HEK293T (cell line): Measurements from ENCODE around the gene PTPRG.

Experiments used
- BHLHE40 ChIP-seq: fragments of 450-650 bp; IDR thresholded peaks from 2 replicates; pipeline ENCODE4 v1.6.1; 2016; ENCODE audit warnings: mild to moderate bottlenecking, moderate library complexity, borderline replicate concordance
- CTBP1 ChIP-seq: fragments of 450-650 bp; IDR thresholded peaks from 2 replicates; pipeline ENCODE4 v1.6.1; 2016; ENCODE audit warnings: borderline replicate concordance
- FOXK2 ChIP-seq: fragments of 450-650 bp; IDR thresholded peaks from 2 replicates; pipeline ENCODE4 v1.6.1; 2016; ENCODE audit warnings: mild to moderate bottlenecking
- FOXM1 ChIP-seq: fragments of 450-650 bp; IDR thresholded peaks from 2 replicates; pipeline ENCODE4 v1.6.1; 2017; ENCODE audit warnings: mild to moderate bottlenecking, borderline replicate concordance
- LEF1 ChIP-seq: fragments of 450-650 bp; IDR thresholded peaks from 2 replicates; pipeline ENCODE4 v1.6.1; 2017; ENCODE audit warnings: mild to moderate bottlenecking, borderline replicate concordance
- NFRKB ChIP-seq: fragments of 450-650 bp; IDR thresholded peaks from 2 replicates; pipeline ENCODE4 v1.6.1; 2016; ENCODE audit warnings: mild to moderate bottlenecking, moderate library complexity
- SP1 ChIP-seq: fragments of 450-650 bp; IDR thresholded peaks from 2 replicates; pipeline ENCODE4 v1.6.1; 2017
- SUZ12 ChIP-seq: fragments of 450-650 bp; IDR thresholded peaks from 2 replicates; pipeline ENCODE4 v1.6.1; 2016; ENCODE audit warnings: mild to moderate bottlenecking
- TF ChIP-seq, protein P1 (sequence below): fragments of 450-650 bp; IDR thresholded peaks from 2 replicates; pipeline ENCODE4 v1.6.1; 2016

DNA sequence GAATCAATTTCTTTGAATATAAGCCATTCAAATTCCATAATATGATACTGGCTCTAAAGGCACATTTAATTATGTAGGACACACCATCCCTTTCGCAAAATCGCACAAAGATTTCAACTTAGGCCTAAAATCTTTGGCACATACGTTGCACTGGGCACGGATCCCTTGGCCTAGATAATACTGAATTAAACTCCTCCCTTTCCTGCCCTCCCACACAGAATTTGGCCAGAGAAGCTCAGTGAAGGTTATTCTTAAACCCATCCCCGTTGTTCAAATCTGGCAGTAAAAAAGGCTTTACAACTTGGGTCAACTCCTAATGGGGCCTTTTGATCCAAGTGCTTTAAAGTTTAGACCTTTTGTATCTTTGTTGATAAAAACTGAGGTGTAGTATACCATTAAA, 247.2 kb downstream of the PTPRG start:
- TF ChIP-seq, protein P1, sequence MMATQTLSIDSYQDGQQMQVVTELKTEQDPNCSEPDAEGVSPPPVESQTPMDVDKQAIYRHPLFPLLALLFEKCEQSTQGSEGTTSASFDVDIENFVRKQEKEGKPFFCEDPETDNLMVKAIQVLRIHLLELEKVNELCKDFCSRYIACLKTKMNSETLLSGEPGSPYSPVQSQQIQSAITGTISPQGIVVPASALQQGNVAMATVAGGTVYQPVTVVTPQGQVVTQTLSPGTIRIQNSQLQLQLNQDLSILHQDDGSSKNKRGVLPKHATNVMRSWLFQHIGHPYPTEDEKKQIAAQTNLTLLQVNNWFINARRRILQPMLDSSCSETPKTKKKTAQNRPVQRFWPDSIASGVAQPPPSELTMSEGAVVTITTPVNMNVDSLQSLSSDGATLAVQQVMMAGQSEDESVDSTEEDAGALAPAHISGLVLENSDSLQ = no peak
- TF ChIP-seq FOXK2 (no peak), NFRKB (no peak), FOXM1 (no peak), CTBP1 (no peak), SUZ12 (no peak), LEF1 (no peak), BHLHE40 (no peak), SP1 (no peak)
